Measurements from ENCODE around the gene LILRA5. TPM values are rescaled to one million over a fixed set of nuclear protein-coding genes. Genes with fewer than 3 reads are reported as not detected.

The LILRA5 gene
- polyA plus RNA-seq, 1 of the 3 experiments (the other 2 are of a cell fraction) = not detected

DNA sequence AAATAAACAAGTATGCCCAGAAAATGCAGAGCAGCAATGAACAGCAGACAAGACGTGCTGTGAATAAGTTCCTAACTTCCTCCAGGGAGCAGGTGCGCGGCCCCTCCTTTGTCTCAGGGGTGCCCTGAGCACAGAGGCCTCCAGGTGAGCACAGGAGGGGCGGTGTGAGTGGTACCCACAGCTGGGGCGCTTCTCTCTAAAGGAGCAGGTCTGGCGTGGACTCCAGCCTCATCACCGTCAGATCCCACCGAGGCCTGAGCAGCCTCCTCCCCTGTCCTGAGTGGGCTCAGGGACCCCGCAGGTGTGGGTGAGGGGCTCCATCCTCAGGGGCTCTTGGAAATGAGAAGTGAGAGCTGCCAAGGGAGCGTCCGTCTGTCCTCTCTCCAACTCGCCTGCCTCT lies 3.2 kb downstream of the LILRA5 start:
- H3K27me3 ChIP-seq (ENCODE audit: insufficient read depth) = peaks cover 49% of the 10 kb centered on the region
- H2AFZ ChIP-seq (ENCODE audit: low read depth) = no peak overlapping the region
- H3K9ac ChIP-seq = no peak overlapping the region
- H3K4me2 ChIP-seq = no peak overlapping the region
- H3K27ac ChIP-seq (ENCODE audit: low read depth in 2 of 2, low read length in 1 of 2) = no peak overlapping the region
- CTCF ChIA-PET = interaction anchor here (1.9 kb wide), 1 partner anchor 15 kb away, joined by 12 read pairs; no protein-coding TSS in a partner anchor
- 5% methylated on average over 3 of the region's 12 CpGs for WGBS (ENCODE audit: low lambda C conversion rate)
- H3F3A ChIP-seq (replicated peaks; ENCODE audit: insufficient read depth) = no peaks in the 10 kb centered on the region
- no peaks in the 10 kb centered on the region for H3K4me1 ChIP-seq (ENCODE audit: control insufficient read depth in 1 of 2, insufficient read depth in 2 of 2, low read depth in 1 of 2, low read length in 1 of 2)
- no peaks in the 10 kb centered on the region for H3K36me3 ChIP-seq (replicated peaks in 1 of 2; ENCODE audit: control insufficient read depth in 1 of 2, insufficient read depth in 2 of 2, low read length in 1 of 2)
- no peak overlapping the region for H3K4me3 ChIP-seq (ENCODE audit: low read depth in 2 of 2, low read length in 1 of 2)
- DNase-seq = no peak
- TF ChIP-seq, protein P1, sequence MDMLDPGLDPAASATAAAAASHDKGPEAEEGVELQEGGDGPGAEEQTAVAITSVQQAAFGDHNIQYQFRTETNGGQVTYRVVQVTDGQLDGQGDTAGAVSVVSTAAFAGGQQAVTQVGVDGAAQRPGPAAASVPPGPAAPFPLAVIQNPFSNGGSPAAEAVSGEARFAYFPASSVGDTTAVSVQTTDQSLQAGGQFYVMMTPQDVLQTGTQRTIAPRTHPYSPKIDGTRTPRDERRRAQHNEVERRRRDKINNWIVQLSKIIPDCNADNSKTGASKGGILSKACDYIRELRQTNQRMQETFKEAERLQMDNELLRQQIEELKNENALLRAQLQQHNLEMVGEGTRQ (IDR thresholded peaks at IDR 0.05; ENCODE audit: borderline replicate concordance, low read depth, low read length) = no peak
- TF ChIP-seq GABPA (IDR thresholded peaks at IDR 0.05; ENCODE audit: low read depth) = no peak
- TF ChIP-seq RXRA (IDR thresholded peaks at IDR 0.05; ENCODE audit: borderline replicate concordance, low read depth) = no peak
- TF ChIP-seq, protein P2, sequence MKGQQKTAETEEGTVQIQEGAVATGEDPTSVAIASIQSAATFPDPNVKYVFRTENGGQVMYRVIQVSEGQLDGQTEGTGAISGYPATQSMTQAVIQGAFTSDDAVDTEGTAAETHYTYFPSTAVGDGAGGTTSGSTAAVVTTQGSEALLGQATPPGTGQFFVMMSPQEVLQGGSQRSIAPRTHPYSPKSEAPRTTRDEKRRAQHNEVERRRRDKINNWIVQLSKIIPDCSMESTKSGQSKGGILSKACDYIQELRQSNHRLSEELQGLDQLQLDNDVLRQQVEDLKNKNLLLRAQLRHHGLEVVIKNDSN (IDR thresholded peaks at IDR 0.05; ENCODE audit: borderline replicate concordance, low read depth) = no peak
- TF ChIP-seq NRF1 (IDR thresholded peaks at IDR 0.05; ENCODE audit: low read depth, low read length) = no peak
- TF ChIP-seq MXI1 (IDR thresholded peaks at IDR 0.05; ENCODE audit: low read depth, low read length) = no peak
- no peak for TF ChIP-seq YY1 (IDR thresholded peaks at IDR 0.05; ENCODE audit: low read depth)
- no peak for TF ChIP-seq GATA2 (CRISPR knock-in tag; IDR thresholded peaks at IDR 0.05)
- TF ChIP-seq, protein P3, sequence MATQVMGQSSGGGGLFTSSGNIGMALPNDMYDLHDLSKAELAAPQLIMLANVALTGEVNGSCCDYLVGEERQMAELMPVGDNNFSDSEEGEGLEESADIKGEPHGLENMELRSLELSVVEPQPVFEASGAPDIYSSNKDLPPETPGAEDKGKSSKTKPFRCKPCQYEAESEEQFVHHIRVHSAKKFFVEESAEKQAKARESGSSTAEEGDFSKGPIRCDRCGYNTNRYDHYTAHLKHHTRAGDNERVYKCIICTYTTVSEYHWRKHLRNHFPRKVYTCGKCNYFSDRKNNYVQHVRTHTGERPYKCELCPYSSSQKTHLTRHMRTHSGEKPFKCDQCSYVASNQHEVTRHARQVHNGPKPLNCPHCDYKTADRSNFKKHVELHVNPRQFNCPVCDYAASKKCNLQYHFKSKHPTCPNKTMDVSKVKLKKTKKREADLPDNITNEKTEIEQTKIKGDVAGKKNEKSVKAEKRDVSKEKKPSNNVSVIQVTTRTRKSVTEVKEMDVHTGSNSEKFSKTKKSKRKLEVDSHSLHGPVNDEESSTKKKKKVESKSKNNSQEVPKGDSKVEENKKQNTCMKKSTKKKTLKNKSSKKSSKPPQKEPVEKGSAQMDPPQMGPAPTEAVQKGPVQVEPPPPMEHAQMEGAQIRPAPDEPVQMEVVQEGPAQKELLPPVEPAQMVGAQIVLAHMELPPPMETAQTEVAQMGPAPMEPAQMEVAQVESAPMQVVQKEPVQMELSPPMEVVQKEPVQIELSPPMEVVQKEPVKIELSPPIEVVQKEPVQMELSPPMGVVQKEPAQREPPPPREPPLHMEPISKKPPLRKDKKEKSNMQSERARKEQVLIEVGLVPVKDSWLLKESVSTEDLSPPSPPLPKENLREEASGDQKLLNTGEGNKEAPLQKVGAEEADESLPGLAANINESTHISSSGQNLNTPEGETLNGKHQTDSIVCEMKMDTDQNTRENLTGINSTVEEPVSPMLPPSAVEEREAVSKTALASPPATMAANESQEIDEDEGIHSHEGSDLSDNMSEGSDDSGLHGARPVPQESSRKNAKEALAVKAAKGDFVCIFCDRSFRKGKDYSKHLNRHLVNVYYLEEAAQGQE (IDR thresholded peaks at IDR 0.05; ENCODE audit: low read depth, low read length) = no peak
- no peak for TF ChIP-seq FOSL2 (IDR thresholded peaks at IDR 0.05; ENCODE audit: borderline replicate concordance, low read depth)
- no peak for TF ChIP-seq TAF1 (IDR thresholded peaks at IDR 0.05; ENCODE audit: borderline replicate concordance, low read depth, low read length)
- H3K9me2 ChIP-seq = no peaks in the 10 kb centered on the region
- no peaks in the 10 kb centered on the region for H3K79me2 ChIP-seq (ENCODE audit: insufficient read depth)
- H4K20me1 ChIP-seq (ENCODE audit: insufficient read depth) = no peaks in the 10 kb centered on the region
- POLR2A ChIA-PET = no interaction called here
- no peaks in the 10 kb centered on the region for H3K9me3 ChIP-seq

Measured in SK-N-SH (cell line).